ENCODE data around the gene RPS6KA2. TPM values are rescaled to one million over a fixed set of nuclear protein-coding genes. Genes with fewer than 3 reads are reported as not detected.

Gene RPS6KA2
- polyA plus RNA-seq, 5 donors = 38.9 to 52.0 (median 42.5) TPM

DNA sequence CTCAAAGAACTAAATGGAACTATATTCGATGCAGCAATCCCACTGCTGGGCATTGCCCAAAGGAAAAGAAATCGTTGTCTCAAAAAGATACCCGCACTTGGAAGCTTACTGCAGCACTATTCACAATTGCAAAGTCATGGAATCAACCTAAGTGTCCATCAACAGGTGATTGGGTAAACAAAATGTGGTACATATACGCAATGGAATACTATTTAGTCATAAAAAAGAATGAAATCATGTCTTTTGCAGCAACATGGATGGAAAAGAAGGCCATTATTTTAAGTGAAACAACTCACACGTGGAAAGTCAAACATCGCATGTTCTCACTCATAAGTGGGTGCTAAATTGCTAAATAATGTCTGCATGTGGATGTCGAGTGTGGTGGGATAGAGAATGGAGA is 173.4 kb downstream of the RPS6KA2 start:
- no peak for DNase-seq

DNA sequence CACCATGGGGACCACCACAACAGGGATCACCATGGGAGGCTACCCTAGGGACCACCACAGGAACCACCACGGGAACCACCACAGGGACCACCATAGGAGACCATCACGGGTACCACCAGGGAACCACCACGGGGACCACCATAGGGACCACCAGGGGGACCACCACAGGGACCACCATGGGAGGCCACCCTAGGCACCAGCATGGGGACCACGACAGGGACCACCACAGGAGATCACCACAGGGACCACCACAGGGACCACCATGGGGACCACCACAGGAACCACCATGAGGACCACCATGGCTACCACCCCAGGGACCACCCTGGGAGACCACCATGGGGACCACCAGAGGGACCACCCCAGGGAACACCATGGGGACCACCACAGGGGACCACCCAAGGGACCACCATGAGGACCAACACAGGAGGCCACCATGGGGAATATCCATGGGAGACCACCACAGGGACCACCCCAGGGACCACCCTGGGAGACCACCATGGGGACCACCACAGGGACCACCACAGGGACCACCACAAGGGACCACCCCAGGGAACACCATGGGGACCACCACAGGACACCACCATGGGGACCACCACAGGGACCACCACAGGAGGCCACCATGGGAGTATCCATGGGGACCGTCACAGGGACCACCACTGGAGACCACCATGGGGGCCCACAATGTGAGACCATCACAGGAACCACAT is 176.7 kb downstream of the RPS6KA2 start:
- no peak for DNase-seq

DNA sequence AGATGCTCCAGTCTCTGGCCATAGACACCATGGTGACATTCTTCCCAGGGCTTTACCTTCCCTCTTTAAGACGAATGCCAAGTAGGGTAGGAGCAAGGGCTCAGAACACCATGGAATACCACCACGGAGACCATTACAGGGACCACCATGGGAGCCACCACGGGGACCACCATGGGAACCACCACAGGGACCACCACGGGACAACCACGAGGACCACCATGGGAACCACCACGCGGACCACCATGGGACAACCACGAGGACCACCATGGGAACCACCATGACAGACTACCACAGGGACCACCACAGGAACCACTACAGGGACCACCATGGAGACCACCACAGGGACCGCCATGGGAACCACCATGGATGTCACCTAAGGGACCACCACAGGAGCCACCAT is 177.4 kb downstream of the RPS6KA2 start:
- no peak for DNase-seq

DNA sequence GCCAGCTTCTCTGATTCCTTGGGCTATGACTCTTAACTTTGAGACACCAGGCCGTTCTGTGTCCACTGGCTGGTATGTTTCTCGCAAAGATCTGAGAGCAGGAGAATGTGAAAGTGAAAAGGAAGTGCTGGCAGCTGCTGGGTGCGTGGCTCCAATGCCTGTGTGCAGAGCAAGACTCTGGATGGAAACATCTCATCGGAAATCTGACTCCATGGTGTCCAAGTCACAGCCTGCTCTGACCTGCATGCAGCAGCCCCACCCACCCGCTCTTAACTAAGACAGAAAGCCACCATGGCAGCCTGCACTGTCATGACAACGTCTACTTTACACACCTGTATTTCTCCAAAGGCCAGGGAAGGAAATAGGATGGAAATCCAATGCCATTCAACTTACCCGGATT is 178.0 kb downstream of the RPS6KA2 start:
- no peak for DNase-seq

DNA sequence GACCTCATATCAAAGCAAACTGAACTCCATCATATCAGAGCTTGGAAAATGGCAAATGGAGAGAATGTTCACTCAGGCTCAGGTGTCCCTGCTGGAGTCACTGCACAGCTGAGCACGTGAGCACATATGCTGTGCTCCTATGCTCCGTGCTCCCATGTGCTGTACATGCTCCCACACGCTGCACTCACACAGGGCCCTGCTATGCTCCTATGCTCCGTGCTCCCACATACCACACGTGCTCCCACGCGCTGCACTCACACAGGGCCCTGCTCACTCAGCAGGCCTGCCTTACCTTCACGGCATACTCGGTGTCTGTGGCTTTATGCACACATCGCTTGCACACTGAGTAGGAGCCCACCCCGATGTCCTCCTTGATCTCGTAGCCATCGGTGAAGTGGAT is 178.6 kb downstream of the RPS6KA2 start:
- no peak for DNase-seq

DNA sequence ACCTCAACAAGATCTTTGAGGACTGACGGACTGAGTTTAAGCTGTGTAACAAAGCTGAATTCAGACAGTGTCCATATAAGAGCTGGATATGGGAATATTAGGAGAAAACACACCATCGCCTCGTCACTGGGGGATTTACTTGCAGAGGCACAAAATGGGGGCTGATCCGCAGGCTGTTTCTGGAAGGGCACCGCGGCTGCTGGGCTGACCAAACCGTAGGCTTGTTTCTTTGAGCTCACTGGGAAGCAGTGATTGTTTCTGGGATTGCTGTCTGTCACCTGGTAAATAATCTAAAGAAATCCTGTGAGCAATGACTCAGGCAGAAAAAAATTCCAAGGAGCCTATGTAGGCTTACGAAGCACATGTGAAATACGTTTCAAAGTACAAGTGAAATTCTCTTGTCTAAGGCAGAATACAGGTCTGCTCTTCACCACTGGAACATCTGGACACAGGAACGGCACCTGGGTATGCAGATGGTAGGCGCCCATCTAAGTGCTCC is 180.4 kb downstream of the RPS6KA2 start:
- no peak for DNase-seq

DNA sequence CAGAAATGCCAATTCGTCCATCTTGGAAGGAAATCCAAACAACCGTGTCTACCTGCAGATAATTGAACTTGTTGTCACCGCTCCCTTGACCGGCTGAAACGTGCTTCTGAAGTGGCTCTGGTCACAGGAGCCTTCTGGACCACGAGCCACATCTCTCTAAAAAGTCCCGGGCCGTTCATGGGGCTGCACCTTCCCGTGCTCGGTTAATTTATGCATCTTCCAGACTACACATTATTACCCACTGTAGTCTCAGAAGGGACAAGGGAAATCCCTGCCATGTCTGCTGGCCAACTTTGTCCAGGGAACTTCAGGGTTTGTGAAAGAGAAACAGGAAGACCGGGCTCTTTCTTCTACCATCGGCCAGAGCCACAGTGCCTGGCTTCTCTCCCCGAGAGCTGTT is 180.9 kb downstream of the RPS6KA2 start:
- no peak for DNase-seq

DNA sequence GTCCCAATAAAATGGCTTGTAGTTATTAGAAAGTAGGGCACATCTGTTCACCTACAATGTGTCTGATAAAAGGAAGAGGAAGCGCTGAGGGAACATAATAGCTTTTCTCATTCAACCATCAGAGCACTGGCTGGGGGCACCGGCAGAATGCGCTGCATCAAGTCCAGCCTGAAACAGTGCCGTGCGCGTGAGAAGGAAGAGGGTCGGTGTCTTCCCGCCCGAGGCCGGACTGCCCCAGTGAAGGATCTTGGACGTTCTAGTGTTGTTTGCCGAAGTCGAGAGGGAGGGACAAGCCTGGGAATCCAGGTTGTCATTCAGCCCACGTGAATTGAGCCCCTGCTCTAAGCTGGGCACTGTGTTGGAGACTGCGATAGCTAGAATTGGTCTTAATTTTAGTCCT is 182.6 kb downstream of the RPS6KA2 start:
- no peak for DNase-seq

DNA sequence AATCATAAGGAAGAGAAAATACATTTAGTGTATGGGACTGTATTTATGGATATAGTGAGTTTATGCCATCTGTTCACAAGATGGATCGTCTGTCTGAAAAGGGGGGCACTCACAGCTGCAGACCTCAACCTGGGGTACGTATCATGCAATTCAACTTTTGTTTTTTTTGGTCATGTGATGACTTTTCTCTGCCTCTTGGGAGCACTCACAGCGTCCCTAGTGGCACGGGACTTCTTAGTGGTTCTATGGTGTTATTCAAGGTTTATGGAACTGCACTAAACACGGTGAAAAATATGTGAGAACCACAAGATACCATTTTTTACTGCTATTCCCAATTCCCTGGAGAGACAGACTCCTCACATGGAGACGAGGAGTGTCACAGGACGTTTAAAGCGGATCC is 183.9 kb downstream of the RPS6KA2 start:
- no peak for DNase-seq

DNA sequence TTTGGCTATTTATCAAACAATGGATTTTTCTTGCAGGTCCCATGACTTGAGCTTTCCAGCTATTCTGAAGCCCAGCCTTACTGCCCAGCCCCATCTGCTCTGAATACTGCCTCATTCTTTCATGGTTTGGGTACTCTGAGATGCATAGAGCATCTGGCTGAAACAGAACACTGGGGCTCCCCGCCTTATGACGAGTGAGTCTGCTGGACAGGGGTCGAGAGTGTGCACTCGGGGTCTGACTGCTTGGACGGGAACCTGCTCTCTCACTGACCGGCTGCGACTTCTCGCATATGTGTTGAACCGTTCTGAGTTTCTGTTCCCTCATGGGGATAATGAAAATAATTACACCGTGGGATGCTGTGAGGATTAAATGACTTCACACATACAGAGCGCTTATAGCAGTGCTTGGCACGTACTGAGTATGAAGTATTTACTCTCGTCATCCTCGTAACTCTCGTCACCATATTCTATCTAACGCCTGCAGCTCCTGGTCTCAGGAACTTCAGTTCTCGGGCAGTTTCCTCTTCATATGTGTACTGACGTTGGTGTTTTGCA is 184.8 kb downstream of the RPS6KA2 start:
- no peak for DNase-seq

DNA sequence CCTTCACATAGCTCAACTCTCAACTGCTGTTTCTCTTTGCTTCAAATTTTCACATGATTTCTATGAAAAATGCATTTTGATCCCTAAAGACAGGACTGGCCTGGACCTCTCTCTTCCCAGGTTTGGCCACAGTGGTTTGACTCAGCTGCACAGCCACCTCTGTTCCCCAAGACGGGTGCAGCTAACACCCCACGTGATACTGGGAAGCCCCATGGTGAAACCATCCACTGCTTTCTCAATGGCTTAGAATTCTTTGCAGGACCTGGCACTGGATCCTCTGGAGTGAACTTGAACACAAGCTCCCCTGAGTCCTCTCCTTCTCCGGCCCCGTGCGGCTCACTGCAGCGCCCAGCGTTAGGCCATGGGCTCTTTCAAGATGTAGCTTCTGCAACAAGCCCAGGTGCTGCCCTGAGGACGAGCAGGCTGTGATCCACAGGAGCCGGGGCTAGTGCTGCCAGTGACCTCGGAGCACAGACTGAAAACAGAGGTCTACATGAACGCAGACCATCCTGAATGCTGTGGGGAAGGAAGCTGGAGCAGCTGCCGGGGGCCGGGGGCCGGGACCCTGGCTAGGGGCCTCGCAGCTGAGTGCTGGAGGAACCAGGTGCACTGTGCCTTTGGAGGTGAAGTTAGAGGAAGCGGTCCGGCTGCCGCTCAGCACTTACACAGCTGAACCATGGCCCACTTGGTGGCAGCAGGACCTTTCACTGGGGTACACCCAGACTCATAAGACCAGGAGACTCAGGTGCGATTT is 185.5 kb downstream of the RPS6KA2 start:
- DNase-seq = no peak

DNA sequence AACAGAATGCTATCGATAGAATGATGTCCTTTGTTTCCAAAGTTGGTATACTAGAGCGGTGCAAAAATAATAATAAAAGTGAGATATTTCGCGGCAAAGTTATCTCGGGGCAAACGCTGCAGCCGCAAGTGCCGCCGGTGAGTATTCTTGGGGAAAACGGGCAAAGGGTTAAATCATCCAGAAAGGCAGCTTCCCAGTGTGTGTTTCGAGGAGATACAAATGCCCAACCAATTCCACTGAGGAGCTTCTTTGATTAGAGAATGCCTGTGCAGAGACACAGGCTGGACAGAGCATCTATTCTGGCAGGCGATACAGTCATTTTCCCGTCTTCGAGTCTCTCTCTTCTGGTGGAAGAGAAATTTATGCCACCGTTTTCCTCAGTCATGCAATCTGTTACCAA is 186.3 kb downstream of the RPS6KA2 start:
- no peak for DNase-seq

DNA sequence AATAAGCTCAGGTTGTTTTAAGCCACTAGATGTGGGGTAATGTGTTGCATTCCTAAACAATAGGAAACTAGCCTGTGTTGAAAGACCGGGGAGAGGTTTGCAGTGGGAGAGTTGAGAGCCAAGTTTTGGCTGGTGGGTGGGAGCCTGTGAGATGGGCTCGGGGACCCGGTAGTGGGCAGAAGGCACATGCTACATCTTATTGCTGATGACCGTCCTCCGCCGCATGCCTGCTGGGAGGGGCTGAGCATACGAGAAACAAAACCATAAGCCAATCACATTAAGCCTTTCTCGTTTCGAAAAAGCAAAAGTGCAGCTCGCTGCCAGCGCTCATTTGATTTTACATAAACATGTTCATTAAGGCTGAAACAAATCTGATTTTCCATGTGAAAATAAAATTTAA is 186.9 kb downstream of the RPS6KA2 start:
- DNase-seq = peak in 1 of 2 donors; percentile 15

DNA sequence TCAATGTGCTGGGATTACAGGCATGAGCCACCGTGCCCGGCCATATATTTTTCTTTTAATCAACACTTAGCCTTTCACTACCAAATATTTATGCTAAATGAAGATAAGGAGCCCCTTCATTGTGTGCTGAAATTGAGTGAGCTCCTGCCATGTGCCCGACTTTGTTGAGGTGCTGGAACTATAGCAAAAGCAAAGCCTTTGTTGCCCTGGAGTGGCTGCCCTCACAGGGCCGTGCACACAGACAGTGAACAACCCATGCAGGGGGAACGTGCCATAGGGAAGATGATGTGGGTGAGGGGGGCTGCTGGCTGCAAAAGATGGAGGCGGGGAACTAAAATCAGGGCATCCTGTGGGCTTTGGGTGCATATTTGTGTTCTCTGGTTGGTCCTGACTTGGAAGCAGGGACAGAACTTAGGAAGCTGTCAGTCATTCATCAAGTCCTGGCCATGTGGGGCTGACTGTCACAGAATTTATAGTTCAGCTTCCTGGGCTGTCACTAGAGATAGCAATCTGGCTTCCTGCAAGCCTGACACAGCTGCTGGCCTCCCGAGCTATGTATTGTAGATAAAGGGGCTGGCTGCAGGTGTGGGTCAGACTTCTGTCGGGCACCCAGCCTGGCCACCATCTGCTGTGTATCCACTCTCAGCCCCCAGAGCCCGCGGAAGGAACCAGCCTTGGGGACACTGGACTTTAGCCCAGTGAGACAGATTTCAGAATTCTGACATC is 187.5 kb downstream of the RPS6KA2 start:
- DNase-seq = peak; percentile 11 to 20

DNA sequence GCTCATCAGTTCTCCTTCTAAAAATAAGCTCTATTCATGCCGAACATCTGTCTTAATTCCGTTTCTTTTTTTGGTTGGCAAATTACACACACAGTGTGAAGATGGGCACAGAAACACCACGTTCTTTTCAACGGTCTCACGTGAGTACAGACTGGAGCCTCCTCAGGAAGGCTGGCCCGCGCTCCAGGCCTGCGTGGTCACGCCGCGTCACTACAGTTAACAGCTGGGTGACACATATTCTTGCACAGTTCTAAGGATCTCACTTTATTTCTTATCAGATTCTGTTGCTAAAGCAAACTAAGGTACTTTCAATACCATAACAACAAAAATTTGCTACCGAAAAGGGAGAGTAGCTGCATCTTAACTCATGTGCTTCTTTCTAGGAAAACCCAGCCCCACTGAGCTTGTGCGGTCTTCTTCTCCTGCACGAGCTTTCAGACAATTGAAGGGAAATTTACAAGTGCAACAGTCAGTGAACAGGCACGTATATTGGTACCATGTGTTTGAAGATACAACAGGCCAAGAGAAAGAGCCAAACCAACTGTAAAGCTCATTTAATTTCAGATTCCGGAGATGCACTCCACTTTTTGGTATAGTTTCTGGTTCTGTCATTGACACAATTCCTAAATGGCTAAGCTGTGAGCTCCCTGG is 188.7 kb downstream of the RPS6KA2 start:
- no peak for DNase-seq

DNA sequence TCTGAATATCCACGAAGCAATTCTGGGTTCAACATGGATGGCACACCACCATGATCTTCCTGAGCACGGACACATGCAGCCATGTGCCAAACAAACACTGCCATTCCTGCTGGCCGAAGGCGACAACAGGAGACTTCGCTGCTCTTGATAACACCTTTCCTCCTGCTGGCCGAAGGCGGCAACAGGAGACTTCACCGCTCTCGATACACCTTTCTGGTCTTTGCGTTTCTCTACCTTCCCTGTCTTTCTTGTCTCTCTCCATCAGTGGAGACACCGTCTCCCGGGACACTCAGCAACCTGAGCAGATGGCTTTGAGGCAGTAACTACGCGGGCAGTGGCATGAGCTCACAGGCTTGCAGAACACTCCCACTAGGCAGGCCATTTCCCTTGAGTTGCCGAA is 189.4 kb downstream of the RPS6KA2 start:
- DNase-seq = no peak

DNA sequence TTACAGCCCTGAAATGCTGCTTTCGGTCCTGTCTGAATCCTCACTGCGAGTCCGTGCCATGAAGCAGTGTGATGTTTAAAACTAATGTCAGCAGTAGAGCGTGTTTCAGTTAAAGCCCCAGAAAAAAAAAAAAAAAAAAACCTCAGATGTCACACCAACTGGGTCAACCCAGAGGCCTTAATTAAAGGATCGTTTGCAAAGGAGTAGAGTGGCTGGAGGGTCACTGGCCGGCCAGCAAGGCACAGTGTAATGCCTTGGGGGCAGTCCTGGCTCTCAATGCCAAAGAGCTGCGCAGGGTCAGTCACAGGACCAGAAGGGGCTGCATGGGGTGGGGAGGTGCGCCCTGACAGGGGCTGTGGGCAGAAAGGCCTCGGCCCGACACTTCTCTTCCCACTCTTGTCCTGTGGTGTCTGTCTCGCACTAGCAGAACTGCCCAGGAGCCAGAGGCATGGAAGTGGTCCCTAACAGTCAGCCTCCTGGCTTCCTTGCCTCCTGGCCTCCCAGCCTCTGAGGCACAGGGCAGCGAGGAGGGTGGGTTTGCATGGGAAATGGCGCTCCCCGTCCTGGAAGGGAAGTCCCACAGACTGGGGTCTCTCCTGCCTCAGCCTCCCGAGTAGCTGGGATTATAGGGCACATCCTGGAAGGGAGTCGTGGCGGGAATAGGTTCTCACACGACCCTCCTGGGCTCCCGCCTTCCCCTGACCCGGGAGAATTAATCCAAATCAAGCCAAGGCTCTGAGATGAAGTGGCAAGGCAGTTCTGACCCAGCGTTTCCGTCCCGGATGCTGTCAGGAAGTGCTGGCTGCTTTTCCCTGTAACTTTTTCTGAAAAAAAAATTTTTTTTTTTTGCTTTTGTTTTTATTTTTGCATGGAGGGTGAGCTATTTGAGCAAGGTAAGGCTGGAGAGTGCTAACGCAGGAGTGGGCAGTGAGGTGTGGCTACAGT is 190.6 kb downstream of the RPS6KA2 start:
- DNase-seq = no peak

DNA sequence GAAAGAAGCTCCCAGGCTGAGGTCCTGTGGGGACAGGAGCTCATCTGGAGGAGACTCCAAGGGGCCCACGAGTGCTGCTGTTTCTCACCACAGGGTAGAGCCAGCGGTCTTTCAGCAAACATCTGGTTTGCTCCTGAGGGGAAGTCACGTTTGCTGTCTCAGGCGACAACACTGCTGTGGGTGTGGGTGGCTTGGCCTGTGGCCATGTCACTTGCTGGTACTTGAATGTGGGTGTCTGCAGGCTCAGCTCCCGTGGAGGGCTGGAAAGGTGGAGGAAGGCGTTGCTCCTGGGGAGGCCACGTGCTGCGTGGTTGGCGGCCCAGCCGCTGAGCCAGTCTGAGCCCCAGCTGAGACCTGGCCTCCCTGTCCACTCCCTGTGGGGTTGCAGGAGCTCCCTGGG is 191.5 kb downstream of the RPS6KA2 start:
- no peak for DNase-seq

DNA sequence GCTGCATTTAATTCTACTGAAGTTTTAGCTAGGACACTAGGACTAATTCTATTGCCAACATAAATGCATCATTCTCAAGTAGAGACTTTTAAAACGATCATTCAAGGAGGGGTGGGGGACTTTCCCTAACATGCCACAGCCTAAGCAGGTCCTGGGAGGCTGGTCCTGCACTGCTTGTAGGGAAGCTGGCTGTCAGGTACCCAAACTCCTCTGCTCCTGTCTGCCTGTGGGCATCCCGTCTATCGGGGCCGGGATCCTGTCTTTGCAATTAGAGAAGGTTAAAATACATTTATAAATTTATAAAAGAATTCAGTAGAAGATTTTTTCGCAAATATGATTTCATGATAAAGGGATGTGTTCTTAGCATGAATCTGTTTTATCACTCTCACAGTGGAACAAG is 192.7 kb downstream of the RPS6KA2 start:
- DNase-seq = no peak

DNA sequence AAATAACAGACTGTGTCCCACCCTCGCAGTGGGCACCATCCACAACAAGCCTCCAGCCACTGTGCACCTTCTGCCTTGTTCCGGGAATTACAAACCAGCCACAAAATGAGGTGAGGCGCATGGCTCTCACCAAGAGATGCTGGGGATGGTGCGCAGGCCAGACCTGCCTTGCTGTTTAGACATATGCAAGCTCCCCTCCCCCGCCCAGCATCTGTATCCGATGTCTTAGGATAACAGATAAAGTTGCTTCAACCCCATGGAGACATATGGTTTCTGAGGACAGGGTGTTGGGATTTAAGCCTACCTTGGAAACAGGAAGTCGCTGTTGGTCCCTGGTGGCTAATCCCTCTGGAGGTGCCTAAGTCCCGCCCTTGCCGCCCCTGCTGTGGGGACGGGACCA is 194.0 kb downstream of the RPS6KA2 start:
- DNase-seq = no peak

DNA sequence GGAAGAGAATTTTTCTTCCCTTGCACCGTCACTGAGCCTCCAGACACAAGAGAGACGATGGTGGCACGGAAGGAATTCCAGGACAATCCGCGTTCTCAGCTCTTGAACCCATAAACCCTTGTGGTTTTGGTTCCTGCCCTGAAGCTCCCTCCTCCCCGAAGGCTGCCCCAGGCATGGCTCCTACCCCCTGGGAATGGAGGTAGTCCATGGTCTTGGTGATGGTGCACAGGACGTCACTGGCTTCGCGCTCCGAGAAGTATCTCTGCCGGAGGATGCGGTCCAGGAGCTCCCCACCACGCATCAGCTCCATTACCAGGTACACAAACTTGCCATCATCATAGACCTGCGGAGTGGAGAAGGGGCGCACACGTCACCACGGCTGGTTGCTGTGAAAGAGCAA is 196.8 kb downstream of the RPS6KA2 start:
- DNase-seq = no peak
